Body of pancreas (tissue), 4 donors: Measurements from ENCODE around the gene CEP192.

Source experiments
- POLR2A ChIP-seq, 3 donors: fragments of 450-650 bp; IDR thresholded peaks; one replicate each; pipeline ENCODE4 v1.6.1; 2016; ENCODE audit warnings: antibody characterized with exemption in 3 of 3, mild to moderate bottlenecking in 2 of 3
- TF ChIP-seq, protein P1 (sequence below), 7 experiments: fragments of 450-650 bp in 4 of 7; fragments of 200-600 bp in 3 of 7; sonication (generic) in 3 of 7; IDR thresholded peaks; one replicate each; pipeline ENCODE4 v1.5.1; 2016 to 2019; ENCODE audit warnings: antibody characterized with exemption in 7 of 7

DNA sequence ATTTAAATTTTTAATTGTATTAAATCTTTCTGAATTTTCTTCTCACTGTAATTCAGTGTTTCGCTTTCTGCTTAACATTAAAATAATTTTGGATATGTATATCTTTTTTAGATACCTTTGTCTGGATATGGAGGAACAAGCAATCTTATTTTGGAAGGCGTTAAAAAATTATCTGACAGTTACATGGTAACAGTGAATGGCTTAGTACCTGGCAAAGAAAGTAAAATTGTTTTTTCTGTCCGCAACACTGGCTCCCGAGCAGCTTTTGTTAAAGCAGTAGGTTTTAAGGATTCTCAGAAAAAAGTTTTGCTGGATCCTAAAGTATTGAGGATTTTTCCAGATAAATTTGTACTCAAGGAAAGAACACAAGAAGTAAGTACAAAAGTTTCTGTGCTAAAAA lies 95.7 kb downstream of the CEP192 start:
- TF ChIP-seq, protein P1, sequence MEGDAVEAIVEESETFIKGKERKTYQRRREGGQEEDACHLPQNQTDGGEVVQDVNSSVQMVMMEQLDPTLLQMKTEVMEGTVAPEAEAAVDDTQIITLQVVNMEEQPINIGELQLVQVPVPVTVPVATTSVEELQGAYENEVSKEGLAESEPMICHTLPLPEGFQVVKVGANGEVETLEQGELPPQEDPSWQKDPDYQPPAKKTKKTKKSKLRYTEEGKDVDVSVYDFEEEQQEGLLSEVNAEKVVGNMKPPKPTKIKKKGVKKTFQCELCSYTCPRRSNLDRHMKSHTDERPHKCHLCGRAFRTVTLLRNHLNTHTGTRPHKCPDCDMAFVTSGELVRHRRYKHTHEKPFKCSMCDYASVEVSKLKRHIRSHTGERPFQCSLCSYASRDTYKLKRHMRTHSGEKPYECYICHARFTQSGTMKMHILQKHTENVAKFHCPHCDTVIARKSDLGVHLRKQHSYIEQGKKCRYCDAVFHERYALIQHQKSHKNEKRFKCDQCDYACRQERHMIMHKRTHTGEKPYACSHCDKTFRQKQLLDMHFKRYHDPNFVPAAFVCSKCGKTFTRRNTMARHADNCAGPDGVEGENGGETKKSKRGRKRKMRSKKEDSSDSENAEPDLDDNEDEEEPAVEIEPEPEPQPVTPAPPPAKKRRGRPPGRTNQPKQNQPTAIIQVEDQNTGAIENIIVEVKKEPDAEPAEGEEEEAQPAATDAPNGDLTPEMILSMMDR (IDR thresholded peaks at IDR 0.05) = no peak
- no peak for TF ChIP-seq POLR2A (IDR thresholded peaks at IDR 0.05)
